Measurements from ENCODE around the gene STAG1.

STAG1 gene

GRCh38 chr3:136300444-136300843, 451.7 kb downstream of the STAG1 start:
- DNase-seq = no peak

GRCh38 chr3:136297826-136298225, 454.4 kb downstream of the STAG1 start:
- DNase-seq = no peak

GRCh38 chr3:136296960-136297359, 455.2 kb downstream of the STAG1 start:
- DNase-seq = no peak

- DNase-seq = no peak
Measured at GRCh38 chr3:136294176-136294575, 458.0 kb downstream of the STAG1 start.

- no peak for DNase-seq
Measured at GRCh38 chr3:136293279-136293678, 458.9 kb downstream of the STAG1 start.

- no peak for DNase-seq
Measured at GRCh38 chr3:136292500-136292899, 459.7 kb downstream of the STAG1 start.

- no peak for DNase-seq
Measured at GRCh38 chr3:136291302-136291701, 460.9 kb downstream of the STAG1 start.
